Left lung (tissue), 10 donors: ENCODE data around the gene SLX4IP. TPM values are rescaled to one million over a fixed set of nuclear protein-coding genes. Genes with fewer than 3 reads are reported as not detected.

Experiments used
- ATAC-seq: fragments of 200-7000 bp; cut with Tn5 transposase; one replicate; pipeline ENCODE4 v1.9.1; 2020; ENCODE audit warnings: moderate library complexity
- DNase-seq, 4 donors: peaks; one replicate each; pipeline ENCODE4 v3.0.0-alpha.2; 2013 to 2020
- H3K27ac ChIP-seq, 2 donors: fragments of 200-600 bp; sonication (generic) in 1 of 2; one replicate each; pipeline versions ENCODE4 v1.5.0 to v1.8.0; 2020 to 2021
- H3K27me3 ChIP-seq, 2 donors: fragments of 200-600 bp; sonication (generic) in 1 of 2; one replicate each; pipeline versions ENCODE4 v1.5.0 to v1.8.0; 2020 to 2021
- H3K36me3 ChIP-seq, 2 donors: fragments of 200-600 bp; sonication (generic) in 1 of 2; one replicate each; pipeline versions ENCODE4 v1.5.0 to v1.8.0; 2020 to 2021
- H3K4me1 ChIP-seq, 2 donors: fragments of 200-600 bp; one replicate each; pipeline ENCODE4 v1.8.0; 2021
- H3K4me3 ChIP-seq, 2 donors: fragments of 200-600 bp; sonication (generic) in 1 of 2; one replicate each; pipeline versions ENCODE4 v1.5.0 to v1.8.0; 2020 to 2021; ENCODE audit warnings: mild to moderate bottlenecking in 1 of 2
- H3K9me3 ChIP-seq, 2 donors: fragments of 200-600 bp; sonication (generic) in 1 of 2; one replicate each; pipeline versions ENCODE4 v1.5.0 to v1.8.0; 2020 to 2021
- intact Hi-C, 2 donors: fragments of 100-400 bp; cut with DNase I; formaldehyde crosslinking; loops; one replicate each; pipeline versions ENCODE4 v1.11.2 to v1.14.2; 2022
- polyA plus RNA-seq, 6 donors: library from polyadenylated mRNA; unstranded; fragments of 120-200 nt; gene quantifications; one replicate each; pipeline ENCODE4 v1.2.1, GENCODE V29; 2013; ENCODE audit not compliant: insufficient read length in 6 of 6
- total RNA-seq, 2 donors: library from RNA; stranded (reverse); fragmentation: NEBNext Ultra II Directional; extraction: Animal tissue kit (Norgen Biotek cat#: 25700); gene quantifications; one replicate each; pipeline ENCODE4 v1.2.1, GENCODE V29; 2021
- TF ChIP-seq, protein P1 (sequence below), 2 donors: fragments of 200-600 bp; sonication (generic) in 1 of 2; IDR thresholded peaks; one replicate each; pipeline versions ENCODE4 v1.5.0 to v1.8.0; 2021; ENCODE audit warnings: antibody characterized with exemption in 2 of 2
- donor health status: DM: no; HTN: yes; CAD: no.
- donor health status: DM: no; HTN: no; CAD: no.

The SLX4IP gene
- total and polyA plus RNA-seq, 8 donors = 6.0 to 12.3 (median 10.3) TPM

DNA sequence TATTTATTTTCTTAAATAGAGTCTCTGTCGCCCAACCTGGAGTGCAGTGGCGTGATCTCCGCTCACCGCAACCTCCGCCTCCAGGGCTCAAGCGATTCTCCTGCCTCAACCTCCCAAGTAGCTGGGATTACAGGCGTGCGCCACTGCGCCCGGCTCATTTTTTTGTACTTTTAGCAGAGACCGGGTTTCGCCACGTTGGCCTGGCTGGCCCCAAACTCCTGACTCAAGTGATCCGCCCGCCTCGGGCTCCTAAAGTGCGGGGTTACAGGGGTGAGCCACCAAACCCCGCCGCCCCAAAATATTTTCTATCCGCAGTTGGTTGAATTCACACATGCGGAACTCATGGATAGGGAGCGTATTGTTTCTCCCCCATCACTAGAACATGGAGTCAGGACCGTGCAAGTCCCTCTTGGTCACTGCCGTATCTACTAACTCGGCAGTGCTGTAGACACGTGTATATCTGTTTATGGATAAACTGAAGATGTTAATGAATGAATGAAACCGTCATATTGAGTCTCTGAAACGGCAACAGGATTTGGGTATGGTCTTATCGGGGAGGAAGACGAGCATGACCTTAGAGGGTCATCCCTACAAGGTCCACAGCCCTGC, 2.0 kb upstream of the SLX4IP start:
- H3K4me1 ChIP-seq = peaks cover 8 to 43% of the 10 kb centered on the region in 2 donors
- peak overlapping the region; percentile 93 for H3K27ac ChIP-seq
- H3K27me3 ChIP-seq = no peaks in the 10 kb centered on the region
- no peaks in the 10 kb centered on the region for H3K9me3 ChIP-seq
- intact Hi-C loops = loop anchor here in 1 of 2 donors (10.0 kb wide), 1 partner anchor 968 kb away; no protein-coding TSS in a partner anchor
- ATAC-seq = no peak
- no peaks in the 10 kb centered on the region for H3K36me3 ChIP-seq
- H3K4me3 ChIP-seq = peak overlapping the region; percentile 71 to 84
- DNase-seq = peak in 1 of 4 donors; percentile 78
- TF ChIP-seq, protein P1, sequence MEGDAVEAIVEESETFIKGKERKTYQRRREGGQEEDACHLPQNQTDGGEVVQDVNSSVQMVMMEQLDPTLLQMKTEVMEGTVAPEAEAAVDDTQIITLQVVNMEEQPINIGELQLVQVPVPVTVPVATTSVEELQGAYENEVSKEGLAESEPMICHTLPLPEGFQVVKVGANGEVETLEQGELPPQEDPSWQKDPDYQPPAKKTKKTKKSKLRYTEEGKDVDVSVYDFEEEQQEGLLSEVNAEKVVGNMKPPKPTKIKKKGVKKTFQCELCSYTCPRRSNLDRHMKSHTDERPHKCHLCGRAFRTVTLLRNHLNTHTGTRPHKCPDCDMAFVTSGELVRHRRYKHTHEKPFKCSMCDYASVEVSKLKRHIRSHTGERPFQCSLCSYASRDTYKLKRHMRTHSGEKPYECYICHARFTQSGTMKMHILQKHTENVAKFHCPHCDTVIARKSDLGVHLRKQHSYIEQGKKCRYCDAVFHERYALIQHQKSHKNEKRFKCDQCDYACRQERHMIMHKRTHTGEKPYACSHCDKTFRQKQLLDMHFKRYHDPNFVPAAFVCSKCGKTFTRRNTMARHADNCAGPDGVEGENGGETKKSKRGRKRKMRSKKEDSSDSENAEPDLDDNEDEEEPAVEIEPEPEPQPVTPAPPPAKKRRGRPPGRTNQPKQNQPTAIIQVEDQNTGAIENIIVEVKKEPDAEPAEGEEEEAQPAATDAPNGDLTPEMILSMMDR (IDR thresholded peaks at IDR 0.05) = no peak

DNA sequence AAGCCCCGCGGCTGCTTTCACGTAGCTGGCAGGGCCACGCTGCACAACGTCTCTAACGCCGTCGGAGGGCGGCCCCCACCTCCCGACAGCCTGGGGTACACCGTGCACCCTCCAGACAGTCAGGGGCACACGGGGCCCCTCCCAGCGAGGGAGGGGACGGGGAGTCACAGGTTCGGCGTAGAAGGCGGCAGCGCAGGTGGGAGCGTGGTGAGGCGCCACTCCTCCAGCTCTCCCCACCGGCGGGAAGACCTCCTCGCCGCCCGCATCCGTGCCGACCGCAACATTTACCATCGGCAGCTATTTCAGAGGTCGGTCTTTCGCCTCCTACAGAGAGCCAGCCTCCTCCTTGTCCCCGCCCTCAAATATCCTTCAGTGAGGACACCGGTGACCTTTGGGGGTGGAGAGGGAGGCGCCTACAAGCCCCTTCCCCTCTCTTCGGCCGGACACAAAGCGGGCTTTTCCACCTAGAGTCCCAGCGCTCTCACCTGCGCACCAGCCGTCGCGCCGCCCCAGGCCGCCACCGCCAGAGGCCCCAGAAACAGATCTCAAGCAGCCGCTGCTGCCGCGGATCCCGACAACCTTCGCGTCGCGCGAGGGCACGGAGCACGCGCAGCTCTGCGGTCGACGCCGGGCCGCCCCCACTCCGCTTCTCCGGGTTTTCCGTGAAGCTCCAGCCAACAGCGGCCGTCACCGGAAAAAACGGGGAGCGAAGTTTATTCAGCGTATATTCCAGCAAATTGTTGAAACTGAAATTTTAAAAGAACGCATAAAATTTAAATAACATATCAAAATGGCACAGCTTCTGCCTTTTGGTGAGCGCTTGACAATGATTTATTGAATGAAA, 1.3 kb upstream of the SLX4IP start, which contains the start of gene MKKS:
MKKS (minus strand) TSS at position 600 of the 844 bp plus-strand sequence. CDS start 20,708 bp downstream, outside the sequence.
- H3K27me3 ChIP-seq = no peaks in the 10 kb centered on the region
- peaks cover 8 to 43% of the 10 kb centered on the region in 2 donors for H3K4me1 ChIP-seq
- TF ChIP-seq, protein P1 (IDR thresholded peaks at IDR 0.05) = no peak
- ATAC-seq = peak; percentile 87
- peak; percentile 93 to 97 (median 94) for DNase-seq
- H3K36me3 ChIP-seq = no peaks in the 10 kb centered on the region
- no peaks in the 10 kb centered on the region for H3K9me3 ChIP-seq
- H3K27ac ChIP-seq = peak within 1 kb of the TSS; percentile 93
- peak within 1 kb of the TSS; percentile 71 to 84 for H3K4me3 ChIP-seq
- intact Hi-C loops = loop anchor here in 1 of 2 donors (10.0 kb wide), 1 partner anchor 969 kb away; no protein-coding TSS in a partner anchor

DNA sequence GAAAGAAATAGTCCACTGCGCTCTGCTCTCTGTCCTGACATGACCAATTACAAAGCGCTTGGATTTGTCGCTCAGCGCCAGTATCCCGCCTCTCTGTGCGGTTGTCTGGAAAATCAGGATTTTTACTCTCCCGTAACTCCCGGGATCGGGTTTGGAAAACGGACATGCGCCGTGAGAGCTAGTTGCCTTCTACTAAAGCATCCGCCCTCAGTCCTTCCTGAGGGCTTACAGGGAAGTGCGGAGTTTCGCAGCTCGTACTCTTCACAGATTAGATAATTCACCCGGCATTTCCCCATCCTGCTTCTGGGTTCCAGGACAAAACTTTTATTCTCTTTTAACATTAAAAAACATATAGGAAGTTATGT, 656 bp upstream of the SLX4IP start:
- intact Hi-C loops = loop anchor here in 1 of 2 donors (10.0 kb wide), 1 partner anchor 970 kb away; no protein-coding TSS in a partner anchor
- peak; percentile 83 to 98 (median 94) for DNase-seq
- H3K27ac ChIP-seq = peak overlapping the region; percentile 93
- H3K9me3 ChIP-seq = no peaks in the 10 kb centered on the region
- ATAC-seq = peak; percentile 91
- peaks cover 8 to 43% of the 10 kb centered on the region in 2 donors for H3K4me1 ChIP-seq
- H3K36me3 ChIP-seq = no peaks in the 10 kb centered on the region
- peak overlapping the region; percentile 71 to 84 for H3K4me3 ChIP-seq
- TF ChIP-seq, protein P1 (IDR thresholded peaks at IDR 0.05) = no peak
- no peaks in the 10 kb centered on the region for H3K27me3 ChIP-seq

DNA sequence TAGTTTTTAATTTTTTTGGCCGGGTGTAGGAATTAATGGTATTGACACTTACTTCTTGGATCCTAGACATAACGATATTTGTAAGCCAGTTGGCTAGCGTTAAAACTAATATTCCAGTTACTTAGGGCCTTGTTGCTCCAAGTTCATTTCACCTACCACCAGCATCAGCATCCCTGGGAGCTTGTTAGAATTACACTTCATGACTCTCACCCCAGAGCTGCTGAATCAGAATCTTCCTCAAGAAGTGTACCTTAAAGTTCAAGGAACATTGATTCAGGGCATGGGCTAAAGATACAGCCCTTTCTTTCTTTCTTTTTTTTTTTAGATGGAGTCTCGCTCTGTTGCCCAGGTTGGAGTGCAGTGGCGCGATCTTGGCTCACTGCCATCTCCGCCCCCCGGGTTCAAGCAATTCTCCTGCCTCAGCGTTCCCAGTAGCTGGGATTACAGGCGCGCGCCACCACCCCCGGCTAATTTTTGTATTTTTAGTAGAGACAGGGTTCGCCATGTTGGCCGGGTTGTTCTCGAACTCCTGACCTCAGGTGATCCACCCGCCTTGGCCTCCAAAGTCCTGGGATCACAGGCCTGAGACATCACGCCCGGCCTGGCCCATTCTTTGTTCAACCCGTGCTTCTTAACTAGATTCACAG, 1.1 kb downstream of the SLX4IP start:
- H3K4me1 ChIP-seq = peaks cover 8 to 33% of the 10 kb centered on the region in 2 donors
- H3K4me3 ChIP-seq = peak overlapping the region in 1 of 2 donors; percentile 71
- intact Hi-C loops = loop anchor here in 1 of 2 donors (10.0 kb wide), 1 partner anchor 971 kb away; no protein-coding TSS in a partner anchor
- H3K36me3 ChIP-seq = no peaks in the 10 kb centered on the region
- ATAC-seq (no peak), DNase-seq (no peak)
- no peaks in the 10 kb centered on the region for H3K9me3 ChIP-seq
- no peaks in the 10 kb centered on the region for H3K27me3 ChIP-seq
- H3K27ac ChIP-seq = peak overlapping the region in 1 of 2 donors; percentile 93
- TF ChIP-seq, protein P1 (IDR thresholded peaks at IDR 0.05) = no peak
